Fibroblast of lung (primary cell): ENCODE measurements around the gene MORN3. TPM values are rescaled to one million over a fixed set of nuclear protein-coding genes. Genes with fewer than 3 reads are reported as not detected.
A peak's percentile ranks its signal among the peaks of the same experiment; 100 is the strongest.
"Not testable (repeated sequence)": the region's sequence is repeated elsewhere in the genome, so short reads cannot be mapped to it uniquely, and the experiment has no call there.

Experiments used
- DNase-seq, 2 donors: peaks; one replicate each; pipeline versions ENCODE4 v3.0.0 to v3.0.0-alpha.2; 2010; ENCODE audit warnings: low read depth in 2 of 2
- H2AFZ ChIP-seq: 2 replicates; pipeline ENCODE4 v1.5.1; 2012; ENCODE audit warnings: low read length, control low read depth, inconsistent platforms
- H3K27ac ChIP-seq: 2 replicates; pipeline ENCODE4 v1.5.1; 2011; ENCODE audit warnings: low read length, control low read depth; ENCODE audit not compliant: insufficient read depth
- H3K27me3 ChIP-seq: 2 replicates; pipeline ENCODE4 v1.5.1; 2011; ENCODE audit warnings: mild to moderate bottlenecking, low read length; ENCODE audit not compliant: control insufficient read depth, insufficient read depth
- H3K36me3 ChIP-seq: 2 replicates; pipeline ENCODE4 v1.5.1; 2011; ENCODE audit warnings: low read length; ENCODE audit not compliant: control insufficient read depth, insufficient read depth
- H3K4me1 ChIP-seq: 2 replicates; pipeline ENCODE4 v1.5.1; 2011; ENCODE audit warnings: low read length; ENCODE audit not compliant: control insufficient read depth, insufficient read depth; ENCODE audit errors: extremely low read depth
- H3K4me2 ChIP-seq: 2 replicates; pipeline ENCODE4 v1.5.1; 2011; ENCODE audit warnings: low read length, control low read depth; ENCODE audit not compliant: insufficient read depth; ENCODE audit errors: extremely low read depth
- H3K4me3 ChIP-seq, 4 experiments: fragments of 200-600 bp in 1 of 4; sonication (generic) in 1 of 4; replicated peaks in 1 of 4; 2 replicates each; pipeline ENCODE4 v1.5.1; 2011 to 2016; ENCODE audit warnings: low read length in 4 of 4, low read depth in 3 of 4, mild to moderate bottlenecking in 3 of 4, control low read depth in 2 of 4, inconsistent platforms in 1 of 4, mixed read lengths in 1 of 4; ENCODE audit not compliant: insufficient read depth in 1 of 4; ENCODE audit errors: control extremely low read depth in 1 of 4
- H3K79me2 ChIP-seq: 2 replicates; pipeline ENCODE4 v1.5.1; 2012; ENCODE audit warnings: mild to moderate bottlenecking, low read length, inconsistent platforms; ENCODE audit not compliant: control insufficient read depth, insufficient read depth
- H3K9ac ChIP-seq: 2 replicates; pipeline ENCODE4 v1.5.1; 2011; ENCODE audit warnings: mild to moderate bottlenecking, low read length, control low read depth; ENCODE audit not compliant: insufficient read depth
- H3K9me3 ChIP-seq: 2 replicates; pipeline ENCODE4 v1.5.1; 2012; ENCODE audit warnings: low read depth, low read length; ENCODE audit not compliant: control insufficient read depth, insufficient read depth
- H4K20me1 ChIP-seq: 2 replicates; pipeline ENCODE4 v1.5.1; 2011; ENCODE audit warnings: low read length; ENCODE audit not compliant: control insufficient read depth, insufficient read depth; ENCODE audit errors: extremely low read depth
- CTCF ChIP-seq, 2 donors: IDR thresholded peaks in 1 of 2; conservative IDR thresholded peaks in 1 of 2; 1 replicate in 1 of 2; 2 replicates in 1 of 2; pipeline ENCODE4 v1.5.1; 2011 to 2012; ENCODE audit warnings: low read length in 2 of 2, control low read depth in 1 of 2, inconsistent platforms in 1 of 2, low read depth in 1 of 2, mild to moderate bottlenecking in 1 of 2
- EZH2 ChIP-seq: IDR thresholded peaks from 2 replicates; pipeline ENCODE4 v1.5.1; 2012; ENCODE audit warnings: low read length, control low read depth, mild to moderate bottlenecking; ENCODE audit errors: missing control alignments
- polyA plus RNA-seq, 2 donors: library from polyadenylated mRNA; depleted of rRNA in 1 of 2; stranded (reverse) in 1 of 2; unstranded in 1 of 2; fragments of >200 nt; gene quantifications; 2 replicates each; pipeline ENCODE4 v1.2.1, GENCODE V29; 2011 to 2012; ENCODE audit warnings: missing spikeins in 1 of 2
- total RNA-seq: library from RNA; depleted of rRNA; stranded (reverse); fragments of >200 nt; gene quantifications from 2 replicates; pipeline ENCODE4 v1.2.1, GENCODE V29; 2014

The MORN3 gene
- total and polyA plus RNA-seq, 2 donors (not counting 1 experiment from before 2014, with no cell fraction given), result 0.61 to 0.83 TPM

- peak overlapping the region; percentile 77 for H2AFZ ChIP-seq
- DNase-seq, result peak in 1 of 2 donors; percentile 47
- no peaks in the 10 kb centered on the region for H3K9me3 ChIP-seq
- TF ChIP-seq EZH2 (no peak), CTCF (conservative IDR thresholded peaks at IDR 0.05 in 1 of 2, IDR thresholded peaks at IDR 0.05 in 1 of 2; ENCODE audit: low read depth in 1 of 2, low read length in 2 of 2) (no peak)
- H3K4me1 ChIP-seq, result peaks cover 8% of the 10 kb centered on the region
- H4K20me1 ChIP-seq, result no peaks in the 10 kb centered on the region
- peak overlapping the region; percentile 58 to 87 (median 76) for H3K4me3 ChIP-seq
- no peaks in the 10 kb centered on the region for H3K36me3 ChIP-seq
- H3K9ac ChIP-seq, result peak overlapping the region; percentile 77
- H3K79me2 ChIP-seq, result peaks cover 5% of the 10 kb centered on the region
- H3K27me3 ChIP-seq, result no peaks in the 10 kb centered on the region
- peak overlapping the region; percentile 98 for H3K4me2 ChIP-seq
- peak overlapping the region; percentile 86 for H3K27ac ChIP-seq
Measured at GRCh38 chr12:121711361-121712189, 42.1 kb upstream of the MORN3 start.

- no peaks in the 10 kb centered on the region for H3K9me3 ChIP-seq
- H3K4me1 ChIP-seq, result peaks cover 8% of the 10 kb centered on the region
- no peaks in the 10 kb centered on the region for H3K36me3 ChIP-seq
- no peak overlapping the region for H3K9ac ChIP-seq
- DNase-seq, result peak; percentile 45 to 93
- H3K27ac ChIP-seq, result no peak overlapping the region
- H3K4me3 ChIP-seq, result no peak overlapping the region
- H3K27me3 ChIP-seq, result no peaks in the 10 kb centered on the region
- no peak for TF ChIP-seq EZH2
- no peak for TF ChIP-seq CTCF (conservative IDR thresholded peaks at IDR 0.05 in 1 of 2, IDR thresholded peaks at IDR 0.05 in 1 of 2; ENCODE audit: low read depth in 1 of 2, low read length in 2 of 2)
- H4K20me1 ChIP-seq, result no peaks in the 10 kb centered on the region
- H3K4me2 ChIP-seq, result no peak overlapping the region
- peaks cover 5% of the 10 kb centered on the region for H3K79me2 ChIP-seq
- H2AFZ ChIP-seq, result no peak overlapping the region
Measured at GRCh38 chr12:121709478-121709961, 40.1 kb upstream of the MORN3 start.

GRCh38 chr12:121709064-121709424, 39.6 kb upstream of the MORN3 start:
- not testable (repeated sequence) for H3K27ac ChIP-seq, H4K20me1 ChIP-seq

More at GRCh38 chr12:121709064-121709424, 39.6 kb upstream of the MORN3 start:
- DNase-seq, H3K4me2 ChIP-seq, H3K79me2 ChIP-seq, H3K4me3 ChIP-seq, H3K36me3 ChIP-seq, H3K9me3 ChIP-seq, H3K27me3 ChIP-seq, H2AFZ ChIP-seq, H3K9ac ChIP-seq, H3K4me1 ChIP-seq: not testable (repeated sequence)
